Measurements from ENCODE around the gene RC3H2.

RC3H2 gene

GRCh38 chr9:122800066-122801060 is 104.8 kb downstream of the RC3H2 start, which contains the start of gene OR1K1:
Gene OR1K1, plus strand, starts transcription at chr9:122800123. Its CDS starts 0 bp downstream, at chr9:122800123.
- no peak for DNase-seq

GRCh38 chr9:122797316-122798063 is 107.7 kb downstream of the RC3H2 start:
- DNase-seq = no peak
